GM12892 (cell line): ENCODE results near the gene LRMDA.

ENCODE experiments used
- POLR2A ChIP-seq: IDR thresholded peaks from 2 replicates; pipeline ENCODE4 v1.6.1; 2011; ENCODE audit warnings: low read depth, low read length, control low read depth
- TAF1 ChIP-seq: IDR thresholded peaks from 2 replicates; pipeline ENCODE4 v1.6.1; 2011; ENCODE audit warnings: low read depth, mild to moderate bottlenecking, control low read depth, low read length, borderline replicate concordance

GRCh38 chr10:75407713-75408508, 23.5 kb upstream of the LRMDA start:
- no peak for TF ChIP-seq POLR2A
- TF ChIP-seq TAF1: no peak
